SK-N-MC (cell line): Measurements from ENCODE around the gene MMEL1.

ENCODE experiments used
- EZH2 ChIP-seq: fragments of 200-600 bp; sonication (generic); IDR thresholded peaks from one replicate; pipeline ENCODE4 v1.6.1; 2017; ENCODE audit warnings: antibody characterized with exemption
- FOXP2 ChIP-seq: optimal IDR thresholded peaks from 2 replicates; pipeline ENCODE3; 2011; ENCODE audit warnings: mild to moderate bottlenecking, moderate library complexity; ENCODE audit not compliant: insufficient read depth; ENCODE audit errors: extremely low read length, control extremely low read depth

- no peak for TF ChIP-seq FOXP2
- TF ChIP-seq EZH2: no peak
These were observed 11.4 kb upstream of the MMEL1 start for GRCh38 chr1:2644171-2644570.
